Measurements from ENCODE around the gene VAV3. TPM values are rescaled to one million over a fixed set of nuclear protein-coding genes. Genes with fewer than 3 reads are reported as not detected.

The VAV3 gene
- total and polyA plus RNA-seq, 9 of the 15 experiments (the other 6 are each of a cell fraction or from before 2014, with no cell fraction given): not detected

- TF ChIP-seq ZNF518B (CRISPR knock-in tag; IDR thresholded peaks at IDR 0.05) (no peak), ZNF639 (CRISPR knock-in tag; conservative IDR thresholded peaks at IDR 0.05 in 1 of 2, IDR thresholded peaks at IDR 0.05 in 1 of 2) (no peak), E2F5 (CRISPR knock-in tag; IDR thresholded peaks at IDR 0.05) (no peak), ZNF592 (IDR thresholded peaks at IDR 0.05) (no peak)
- TF ChIP-seq, protein P1, sequence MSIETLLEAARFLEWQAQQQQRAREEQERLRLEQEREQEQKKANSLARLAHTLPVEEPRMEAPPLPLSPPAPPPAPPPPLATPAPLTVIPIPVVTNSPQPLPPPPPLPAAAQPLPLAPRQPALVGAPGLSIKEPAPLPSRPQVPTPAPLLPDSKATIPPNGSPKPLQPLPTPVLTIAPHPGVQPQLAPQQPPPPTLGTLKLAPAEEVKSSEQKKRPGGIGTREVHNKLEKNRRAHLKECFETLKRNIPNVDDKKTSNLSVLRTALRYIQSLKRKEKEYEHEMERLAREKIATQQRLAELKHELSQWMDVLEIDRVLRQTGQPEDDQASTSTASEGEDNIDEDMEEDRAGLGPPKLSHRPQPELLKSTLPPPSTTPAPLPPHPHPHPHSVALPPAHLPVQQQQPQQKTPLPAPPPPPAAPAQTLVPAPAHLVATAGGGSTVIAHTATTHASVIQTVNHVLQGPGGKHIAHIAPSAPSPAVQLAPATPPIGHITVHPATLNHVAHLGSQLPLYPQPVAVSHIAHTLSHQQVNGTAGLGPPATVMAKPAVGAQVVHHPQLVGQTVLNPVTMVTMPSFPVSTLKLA (conservative IDR thresholded peaks at IDR 0.05): no peak
These were observed 370.4 kb downstream of the VAV3 start (continued) for GRCh38 chr1:107594536-107594935.
